ENCODE measurements around the gene COPE. TPM values are rescaled to one million over a fixed set of nuclear protein-coding genes. Genes with fewer than 3 reads are reported as not detected.

COPE gene
- total and polyA plus RNA-seq, 2 donors (not counting 1 experiment from before 2014, with no cell fraction given) = 154 to 279 TPM

GRCh38 chr19:18928018-18928805 lies 9.0 kb upstream of the COPE start:
- Histone ChIP-seq H3K79me2 (ENCODE audit: control insufficient read depth, insufficient read depth, low read length) (no peaks in the 10 kb centered on the region), H3K27me3 (replicated peaks in 1 of 4; ENCODE audit: control extremely low read depth in 1 of 4, control insufficient read depth in 3 of 4, insufficient read depth in 4 of 4, low read length in 3 of 4) (peaks cover 0 to 5% (median 2%) of the 10 kb centered on the region in 4 experiments), H3K4me3 (ENCODE audit: control extremely low read depth in 1 of 5, extremely low read depth in 1 of 5, insufficient read depth in 1 of 5, low read depth in 2 of 5, low read length in 4 of 5) (no peak overlapping the region), H4K20me1 (ENCODE audit: control insufficient read depth, insufficient read depth, low read length, poor library complexity, severe bottlenecking) (no peaks in the 10 kb centered on the region), H3K9me3 (ENCODE audit: control extremely low read depth in 1 of 3, control insufficient read depth in 2 of 3, insufficient read depth in 1 of 3, low read length in 2 of 3) (no peaks in the 10 kb centered on the region), H2AFZ (ENCODE audit: insufficient read depth, low read depth, low read length, poor library complexity, severe bottlenecking) (no peak overlapping the region), H3K27ac (ENCODE audit: low read length in 2 of 2) (no peak overlapping the region), H3K4me1 (ENCODE audit: control insufficient read depth in 2 of 2, insufficient read depth in 2 of 2, low read length in 2 of 2) (peaks cover 7 to 14% of the 10 kb centered on the region in 2 donors), H3K36me3 (replicated peaks in 1 of 2; ENCODE audit: control extremely low read depth in 1 of 2, control insufficient read depth in 1 of 2, extremely low read depth in 1 of 2, insufficient read depth in 2 of 2, low read length in 1 of 2) (peaks cover 0 to 40% of the 10 kb centered on the region in 2 experiments), H3K4me2 (replicated peaks; ENCODE audit: low read depth, low read length, poor library complexity, severe bottlenecking) (no peak overlapping the region), H3K9ac (ENCODE audit: low read length) (no peak overlapping the region)
- 95% methylated on average over 26 of the region's 26 CpGs for WGBS (ENCODE audit: insufficient coverage)
- CTCF ChIA-PET = interaction anchor here (0.6 kb wide), 1 partner anchor 31 kb away, joined by 4 read pairs; no protein-coding TSS in a partner anchor
- DNase-seq (no peak), ATAC-seq (ENCODE audit: low read depth) (no peak)
- intact Hi-C loops (cut with micrococcal nuclease) = no loop called here
- H3K4me1 Mint-ChIP-seq = peaks cover 9% of the 10 kb centered on the region
- no peaks in the 10 kb centered on the region for H3K27me3 Mint-ChIP-seq
- no peaks in the 10 kb centered on the region for H3K9me3 Mint-ChIP-seq (ENCODE audit: insufficient read depth)
- POLR2A ChIA-PET = no interaction called here
- H3K4me3 Mint-ChIP-seq = no peak overlapping the region
- H3K27ac Mint-ChIP-seq = no peak overlapping the region
- TF ChIP-seq EZH2 (IDR thresholded peaks at IDR 0.05; ENCODE audit: borderline replicate concordance, insufficient read depth, low read depth, low read length, poor library complexity, severe bottlenecking) (no peak), CTCF (IDR thresholded peaks at IDR 0.05) (no peak)

- WGBS (ENCODE audit: insufficient coverage) = 94% methylated on average over 12 of the region's 15 CpGs
Measured at GRCh38 chr19:18924684-18925213, 5.6 kb upstream of the COPE start.

More at GRCh38 chr19:18924684-18925213, 5.6 kb upstream of the COPE start:
- intact Hi-C loops (cut with micrococcal nuclease) = no loop called here
- H3K9me3 ChIP-seq (ENCODE audit: control extremely low read depth in 1 of 3, control insufficient read depth in 2 of 3, insufficient read depth in 1 of 3, low read length in 2 of 3) = no peaks in the 10 kb centered on the region
- no peak for DNase-seq
- no peak for ATAC-seq (ENCODE audit: low read depth)
- H3K4me3 Mint-ChIP-seq = no peak overlapping the region
- H3K4me3 ChIP-seq (ENCODE audit: control extremely low read depth in 1 of 5, extremely low read depth in 1 of 5, insufficient read depth in 1 of 5, low read depth in 2 of 5, low read length in 4 of 5) = no peak overlapping the region
- H3K27me3 ChIP-seq (replicated peaks in 1 of 4; ENCODE audit: control extremely low read depth in 1 of 4, control insufficient read depth in 3 of 4, insufficient read depth in 4 of 4, low read length in 3 of 4) = no peaks in the 10 kb centered on the region
- TF ChIP-seq EZH2 (IDR thresholded peaks at IDR 0.05; ENCODE audit: borderline replicate concordance, insufficient read depth, low read depth, low read length, poor library complexity, severe bottlenecking) (no peak), CTCF (IDR thresholded peaks at IDR 0.05) (no peak)
- H3K4me2 ChIP-seq (replicated peaks; ENCODE audit: low read depth, low read length, poor library complexity, severe bottlenecking) = no peak overlapping the region
- H2AFZ ChIP-seq (ENCODE audit: insufficient read depth, low read depth, low read length, poor library complexity, severe bottlenecking) = no peak overlapping the region
- peaks cover 0 to 60% of the 10 kb centered on the region in 2 experiments for H3K36me3 ChIP-seq (replicated peaks in 1 of 2; ENCODE audit: control extremely low read depth in 1 of 2, control insufficient read depth in 1 of 2, extremely low read depth in 1 of 2, insufficient read depth in 2 of 2, low read length in 1 of 2)
- no peak overlapping the region for H3K27ac ChIP-seq (ENCODE audit: low read length in 2 of 2)
- peaks cover 24% of the 10 kb centered on the region for H3K79me2 ChIP-seq (ENCODE audit: control insufficient read depth, insufficient read depth, low read length)
- peaks cover 24% of the 10 kb centered on the region for H4K20me1 ChIP-seq (ENCODE audit: control insufficient read depth, insufficient read depth, low read length, poor library complexity, severe bottlenecking)
- POLR2A ChIA-PET = no interaction called here
- no peaks in the 10 kb centered on the region for H3K27me3 Mint-ChIP-seq
- H3K27ac Mint-ChIP-seq = no peak overlapping the region
- no peak overlapping the region for H3K9ac ChIP-seq (ENCODE audit: low read length)
- peaks cover 8 to 10% of the 10 kb centered on the region in 2 donors for H3K4me1 ChIP-seq (ENCODE audit: control insufficient read depth in 2 of 2, insufficient read depth in 2 of 2, low read length in 2 of 2)
- peaks cover 10% of the 10 kb centered on the region for H3K4me1 Mint-ChIP-seq
- CTCF ChIA-PET = interaction anchor here (0.7 kb wide), 1 partner anchor 1218 kb away, joined by 3 read pairs; no protein-coding TSS in a partner anchor
- no peaks in the 10 kb centered on the region for H3K9me3 Mint-ChIP-seq (ENCODE audit: insufficient read depth)

Measured in B cell (primary cell).